ENCODE data around the gene TMC3.

Gene TMC3

GRCh38 chr15:81327516-81327915 lies 46.5 kb downstream of the TMC3 start:
- no peak overlapping the region for H3K4me3 ChIP-seq
- H3K27ac ChIP-seq = peak overlapping the region in 3 of 21 experiments; percentile 18 to 45 (median 45)

- no peak overlapping the region for H3K4me3 ChIP-seq
- H3K27ac ChIP-seq = peak overlapping the region in 2 of 21 experiments; percentile 45
These were observed 47.4 kb downstream of the TMC3 start for GRCh38 chr15:81326466-81327212.

- Histone ChIP-seq H3K27ac (peak within 1 kb of the TSS; percentile 48 to 89 (median 79)), H3K4me3 (peak within 1 kb of the TSS; percentile 61 to 87 (median 74))
These were observed 49.8 kb downstream of the TMC3 start, which contains the start of gene STARD5 for GRCh38 chr15:81323944-81324881. TSS of gene STARD5 (minus strand) at chr15:81324141. CDS start at chr15:81324099, 42 bp downstream.

- Histone ChIP-seq H3K27ac (peak overlapping the region; percentile 48 to 89 (median 79)), H3K4me3 (peak overlapping the region; percentile 61 to 87 (median 74))
These were observed 50.5 kb downstream of the TMC3 start for GRCh38 chr15:81323559-81323943.

GRCh38 chr15:81322676-81323253 lies 51.2 kb downstream of the TMC3 start:
- H3K27ac ChIP-seq = peak overlapping the region in 18 of 21 experiments; percentile 4 to 89 (median 80)
- peak overlapping the region; percentile 61 to 87 (median 74) for H3K4me3 ChIP-seq

- Histone ChIP-seq H3K4me3 (peak overlapping the region in 4 of 7 experiments; percentile 6 to 81 (median 70)), H3K27ac (no peak overlapping the region)
These were observed 52.3 kb downstream of the TMC3 start for GRCh38 chr15:81321667-81322066.

GRCh38 chr15:81317642-81318017 lies 56.4 kb downstream of the TMC3 start:
- H3K27ac ChIP-seq = no peak overlapping the region
- no peak overlapping the region for H3K4me3 ChIP-seq

- Histone ChIP-seq H3K27ac (peak overlapping the region in 2 of 21 experiments; percentile 27 to 47), H3K4me3 (no peak overlapping the region)
These were observed 57.7 kb downstream of the TMC3 start for GRCh38 chr15:81316267-81316666.

- Histone ChIP-seq H3K27ac (peak overlapping the region in 5 of 21 experiments; percentile 27 to 47 (median 40)), H3K4me3 (no peak overlapping the region)
These were observed 58.4 kb downstream of the TMC3 start for GRCh38 chr15:81315452-81316175.

- Histone ChIP-seq H3K4me3 (no peak overlapping the region), H3K27ac (peak overlapping the region in 6 of 21 experiments; percentile 1 to 79 (median 47))
These were observed 59.6 kb downstream of the TMC3 start for GRCh38 chr15:81314378-81314777.

- peak overlapping the region in 17 of 21 experiments; percentile 31 to 86 (median 73) for H3K27ac ChIP-seq
- no peak overlapping the region for H3K4me3 ChIP-seq
These were observed 60.3 kb downstream of the TMC3 start for GRCh38 chr15:81313686-81314085.

GRCh38 chr15:81312790-81313543 lies 61.0 kb downstream of the TMC3 start:
- Histone ChIP-seq H3K4me3 (no peak overlapping the region), H3K27ac (peak overlapping the region in 19 of 21 experiments; percentile 31 to 86 (median 74))

- Histone ChIP-seq H3K4me3 (no peak overlapping the region), H3K27ac (peak overlapping the region in 18 of 21 experiments; percentile 31 to 86 (median 65))
These were observed 62.1 kb downstream of the TMC3 start for GRCh38 chr15:81311752-81312464.

- Histone ChIP-seq H3K4me3 (no peak overlapping the region), H3K27ac (peak overlapping the region in 11 of 21 experiments; percentile 15 to 86 (median 47))
These were observed 63.5 kb downstream of the TMC3 start for GRCh38 chr15:81310480-81310879.

GRCh38 chr15:81309647-81310450 lies 64.2 kb downstream of the TMC3 start:
- H3K4me3 ChIP-seq = no peak overlapping the region
- H3K27ac ChIP-seq = peak overlapping the region in 2 of 21 experiments; percentile 8 to 39

- peak overlapping the region in 1 of 21 experiments; percentile 6 for H3K27ac ChIP-seq
These were observed 65.8 kb downstream of the TMC3 start for GRCh38 chr15:81308260-81308659.

GRCh38 chr15:81304226-81304625 lies 69.8 kb downstream of the TMC3 start:
- peak overlapping the region in 17 of 21 experiments; percentile 11 to 98 (median 62) for H3K27ac ChIP-seq
- H3K4me3 ChIP-seq = no peak overlapping the region

More at GRCh38 chr15:81308260-81308659, 65.8 kb downstream of the TMC3 start:
- H3K4me3 ChIP-seq = no peak overlapping the region

Measured in skin epidermis (tissue), 12 donors.